H9 (cell line): ENCODE measurements around the gene DNM1. TPM values are rescaled to one million over a fixed set of nuclear protein-coding genes. Genes with fewer than 3 reads are reported as not detected.

Source experiments
- DNase-seq: peaks from one replicate; pipeline ENCODE4 v3.0.0-alpha.2; 2017
- H2AFZ ChIP-seq: one replicate; pipeline ENCODE4 v1.6.1; 2013; ENCODE audit warnings: mild to moderate bottlenecking, low read length, control low read depth, moderate library complexity
- H2AK5ac ChIP-seq: 2 replicates; pipeline ENCODE4 v1.6.1; 2013; ENCODE audit warnings: low read length, control low read depth, mixed read lengths; ENCODE audit not compliant: insufficient read length
- H2BK120ac ChIP-seq: one replicate; pipeline ENCODE4 v1.6.1; 2013; ENCODE audit warnings: low read depth, mild to moderate bottlenecking, low read length, control low read depth, inconsistent platforms; ENCODE audit not compliant: poor library complexity, severe bottlenecking
- H2BK12ac ChIP-seq: 2 replicates; pipeline ENCODE4 v1.6.1; 2013; ENCODE audit warnings: low read length, control low read depth, mixed read lengths, low read depth; ENCODE audit not compliant: insufficient read length
- H2BK15ac ChIP-seq: 2 replicates; pipeline ENCODE4 v1.6.1; 2013; ENCODE audit warnings: low read depth, low read length, control low read depth
- H2BK20ac ChIP-seq: one replicate; pipeline ENCODE4 v1.6.1; 2013; ENCODE audit warnings: low read depth, mild to moderate bottlenecking, low read length, control low read depth, inconsistent platforms; ENCODE audit not compliant: poor library complexity, severe bottlenecking
- H2BK5ac ChIP-seq: 2 replicates; pipeline ENCODE4 v1.6.1; 2013; ENCODE audit warnings: low read length, control low read depth, mixed read lengths; ENCODE audit not compliant: insufficient read length
- H3K14ac ChIP-seq: 2 replicates; pipeline ENCODE4 v1.6.1; 2013; ENCODE audit warnings: low read length, control low read depth; ENCODE audit not compliant: insufficient read depth
- H3K18ac ChIP-seq: 2 replicates; pipeline ENCODE4 v1.6.1; 2013; ENCODE audit warnings: low read depth, mild to moderate bottlenecking, mixed read lengths, low read length, control low read depth; ENCODE audit not compliant: insufficient read length
- H3K23ac ChIP-seq: 2 replicates; pipeline ENCODE4 v1.6.1; 2013; ENCODE audit warnings: low read length, control low read depth, mixed read lengths, low read depth; ENCODE audit not compliant: insufficient read length
- H3K23me2 ChIP-seq: 2 replicates; pipeline ENCODE4 v1.6.1; 2013; ENCODE audit warnings: low read depth, mild to moderate bottlenecking, mixed read lengths, low read length, control low read depth; ENCODE audit not compliant: insufficient read length, poor library complexity, severe bottlenecking
- H3K27ac ChIP-seq: 2 replicates; pipeline ENCODE4 v1.5.1; 2013; ENCODE audit warnings: low read length, control low read depth, mixed read lengths, low read depth; ENCODE audit not compliant: insufficient read length
- H3K27me3 ChIP-seq: 2 replicates; pipeline ENCODE4 v1.6.1; 2013; ENCODE audit warnings: low read length, control low read depth, inconsistent platforms; ENCODE audit not compliant: insufficient read depth
- H3K4ac ChIP-seq: 2 replicates; pipeline ENCODE4 v1.6.1; 2013; ENCODE audit warnings: low read depth, mild to moderate bottlenecking, control low read depth, inconsistent platforms, low read length, moderate library complexity
- H3K4me1 ChIP-seq: 2 replicates; pipeline ENCODE4 v1.6.1; 2013; ENCODE audit warnings: low read length, control low read depth, inconsistent platforms; ENCODE audit not compliant: insufficient read depth
- H3K4me2 ChIP-seq: 2 replicates; pipeline ENCODE4 v1.6.1; 2013; ENCODE audit warnings: low read length, control low read depth, mixed read lengths; ENCODE audit not compliant: insufficient read length, insufficient read depth
- H3K56ac ChIP-seq: 2 replicates; pipeline ENCODE4 v1.6.1; 2013; ENCODE audit warnings: low read depth, mild to moderate bottlenecking, mixed read lengths, low read length, control low read depth; ENCODE audit not compliant: insufficient read length
- H3K79me1 ChIP-seq: 2 replicates; pipeline ENCODE4 v1.6.1; 2013; ENCODE audit warnings: low read depth, mild to moderate bottlenecking, moderate library complexity, low read length, control low read depth, inconsistent platforms; ENCODE audit not compliant: insufficient read depth, poor library complexity, severe bottlenecking
- H3K79me2 ChIP-seq: 2 replicates; pipeline ENCODE4 v1.6.1; 2013; ENCODE audit warnings: low read length, control low read depth, inconsistent platforms; ENCODE audit not compliant: insufficient read depth
- H3K9ac ChIP-seq: 2 replicates; pipeline ENCODE4 v1.6.1; 2013; ENCODE audit warnings: low read length, control low read depth, mixed read lengths; ENCODE audit not compliant: insufficient read length; ENCODE audit errors: extremely low read depth
- H3K9me3 ChIP-seq: one replicate; pipeline ENCODE4 v1.6.1; 2013; ENCODE audit warnings: low read depth, low read length, inconsistent platforms; ENCODE audit not compliant: control insufficient read depth
- H3T11ph ChIP-seq: one replicate; pipeline ENCODE4 v1.6.1; 2013; ENCODE audit warnings: mild to moderate bottlenecking, low read length, control low read depth, inconsistent platforms
- H4K20me1 ChIP-seq: one replicate; pipeline ENCODE4 v1.6.1; 2013; ENCODE audit not compliant: control insufficient read depth, insufficient read length, insufficient read depth
- H4K5ac ChIP-seq: 2 replicates; pipeline ENCODE4 v1.6.1; 2013; ENCODE audit warnings: low read depth, mild to moderate bottlenecking, mixed read lengths, low read length, control low read depth; ENCODE audit not compliant: insufficient read length
- H4K8ac ChIP-seq: replicated peaks from 2 replicates; pipeline ENCODE4 v1.6.1; 2013; ENCODE audit warnings: low read length, control low read depth, mixed read lengths, low read depth; ENCODE audit not compliant: insufficient read length
- H4K91ac ChIP-seq: 2 replicates; pipeline ENCODE4 v1.6.1; 2013; ENCODE audit warnings: low read depth, mild to moderate bottlenecking, moderate library complexity, mixed read lengths, low read length, control low read depth; ENCODE audit not compliant: insufficient read length
- H3K27ac Mint-ChIP-seq, 3 experiments: 2 replicates in 2 of 3; 3 replicates in 1 of 3; pipeline ENCODE4 v1.8.0; 2020 to 2021; ENCODE audit warnings: mixed read lengths in 3 of 3, mild to moderate bottlenecking in 1 of 3, moderate library complexity in 1 of 3
- H3K27me3 Mint-ChIP-seq: 2 replicates; pipeline ENCODE4 v1.8.0; 2021; ENCODE audit warnings: low read depth, mild to moderate bottlenecking, moderate library complexity, mixed read lengths
- H3K36me3 Mint-ChIP-seq, 3 experiments: 2 replicates in 2 of 3; 3 replicates in 1 of 3; pipeline ENCODE4 v1.8.0; 2020 to 2021; ENCODE audit warnings: low read depth in 3 of 3, mixed read lengths in 3 of 3; ENCODE audit not compliant: insufficient read depth in 1 of 3
- H3K4me1 Mint-ChIP-seq, 2 experiments: 2 replicates each; pipeline ENCODE4 v1.8.0; 2020; ENCODE audit warnings: mixed read lengths in 2 of 2
- H3K4me3 Mint-ChIP-seq, 2 experiments: 2 replicates in 1 of 2; 3 replicates in 1 of 2; pipeline ENCODE4 v1.8.0; 2020 to 2021; ENCODE audit warnings: mild to moderate bottlenecking in 2 of 2, mixed read lengths in 2 of 2, moderate library complexity in 1 of 2
- H3K9me3 Mint-ChIP-seq, 2 experiments: 2 replicates in 1 of 2; 3 replicates in 1 of 2; pipeline ENCODE4 v1.8.0; 2020; ENCODE audit warnings: mild to moderate bottlenecking in 2 of 2, mixed read lengths in 2 of 2, moderate library complexity in 1 of 2
- CTCF ChIP-seq: fragments of 200-600 bp; sonication (generic); conservative IDR thresholded peaks from 3 replicates; pipeline ENCODE4 v1.8.0; 2021; ENCODE audit warnings: antibody characterized with exemption, mild to moderate bottlenecking
- WGBS: extraction: QIAGEN DNeasy Blood & Tissue Kit; methylation state at CpG from one replicate; pipeline ENCODE4 v1.1.7; 2013; ENCODE audit warnings: missing lambda C conversion rate, low lambda C conversion rate, mixed read lengths; ENCODE audit not compliant: insufficient read length; ENCODE audit errors: extremely low coverage; 5-methylcytosine and 5-hydroxymethylcytosine counted together
- total RNA-seq: library from RNA; stranded (reverse); gene quantifications from 2 replicates; pipeline ENCODE4 v1.2.1, GENCODE V29; 2021

DNM1 gene
- total RNA-seq, 1 experiment from 2014 or later, result 58.0 TPM

- H3K4me3 Mint-ChIP-seq, result no peak overlapping the region
These were observed 62.2 kb downstream of the DNM1 start for GRCh38 chr9:128265348-128265847.

More at GRCh38 chr9:128265348-128265847, 62.2 kb downstream of the DNM1 start:
- Histone ChIP-seq H2BK20ac (no peak overlapping the region), H4K8ac (no peak overlapping the region), H2BK5ac (no peak overlapping the region), H3K4me2 (no peak overlapping the region), H3K23me2 (no peaks in the 10 kb centered on the region), H3K56ac (no peak overlapping the region), H3K9me3 (no peaks in the 10 kb centered on the region), H3K4ac (no peak overlapping the region), H2BK12ac (no peak overlapping the region), H3K18ac (no peak overlapping the region), H3K79me2 (no peaks in the 10 kb centered on the region), H4K5ac (no peak overlapping the region), H2BK15ac (no peak overlapping the region), H3K14ac (no peak overlapping the region), H2AFZ (no peak overlapping the region), H2BK120ac (no peak overlapping the region), H3K23ac (no peak overlapping the region), H3K79me1 (no peaks in the 10 kb centered on the region), H4K91ac (no peak overlapping the region), H4K20me1 (no peaks in the 10 kb centered on the region), H3T11ph (no peak overlapping the region), H3K27ac (no peak overlapping the region), H3K4me1 (no peaks in the 10 kb centered on the region), H3K27me3 (no peaks in the 10 kb centered on the region), H3K9ac (no peak overlapping the region), H2AK5ac (no peak overlapping the region)
- WGBS, result no CpG with 5 or more reads among the region's 10 CpGs
- Mint-ChIP-seq H3K27ac (no peak overlapping the region), H3K36me3 (peaks cover 22 to 59% (median 55%) of the 10 kb centered on the region in 3 experiments), H3K4me1 (no peaks in the 10 kb centered on the region), H3K27me3 (no peaks in the 10 kb centered on the region; the same call in none of the 2 replicates), H3K9me3 (no peaks in the 10 kb centered on the region)
- DNase-seq, result no peak
- TF ChIP-seq CTCF, result no peak
